CD8-positive, alpha-beta memory T cell (primary cell): Measurements from ENCODE around the gene SHISAL1. TPM values are rescaled to one million over a fixed set of nuclear protein-coding genes. Genes with fewer than 3 reads are reported as not detected.
"Not testable (repeated sequence)": the region's sequence is repeated elsewhere in the genome, so short reads cannot be mapped to it uniquely, and the experiment has no call there.

Experiments
- CTCF ChIA-PET: fragments of 350-600 bp; sonication (Branson Sonifier 250); formaldehyde crosslinking; loops from one replicate; lab custom pipeline; 2021; ENCODE audit warnings: antibody characterized with exemption; lab: Charles Lee
- POLR2A ChIA-PET: fragments of 350-600 bp; sonication (Branson Sonifier 250); formaldehyde crosslinking; loops from one replicate; lab custom pipeline; 2021; ENCODE audit warnings: antibody characterized with exemption; lab: Charles Lee
- DNase-seq, 5 donors: peaks; one replicate each; pipeline versions ENCODE4 v3.0.0 to v3.0.0-alpha.2; 2020 to 2022; ENCODE audit warnings: mixed read lengths in 1 of 5
- H3K27ac ChIP-seq: one replicate; pipeline ENCODE4 v1.7.0; 2013; ENCODE audit warnings: low read depth, mild to moderate bottlenecking, low read length, moderate library complexity
- H3K27me3 ChIP-seq: 2 replicates; pipeline ENCODE4 v1.7.0; 2013; ENCODE audit warnings: low read length, mild to moderate bottlenecking; ENCODE audit not compliant: insufficient read depth, poor library complexity, severe bottlenecking
- H3K36me3 ChIP-seq: 2 replicates; pipeline ENCODE4 v1.7.0; 2013; ENCODE audit warnings: mild to moderate bottlenecking, low read length, moderate library complexity; ENCODE audit not compliant: insufficient read depth
- H3K4me1 ChIP-seq: 2 replicates; pipeline ENCODE4 v1.7.0; 2013; ENCODE audit warnings: mild to moderate bottlenecking, low read length, moderate library complexity; ENCODE audit not compliant: insufficient read depth
- H3K4me3 ChIP-seq: 2 replicates; pipeline ENCODE4 v1.7.0; 2013; ENCODE audit warnings: mild to moderate bottlenecking, low read length
- H3K9me3 ChIP-seq: 2 replicates; pipeline ENCODE4 v1.7.0; 2013; ENCODE audit warnings: mild to moderate bottlenecking, low read length
- H3K27ac Mint-ChIP-seq, 8 donors: one replicate each; pipeline ENCODE4 v1.8.0; 2020 to 2021; ENCODE audit warnings: mixed read lengths in 8 of 8, mild to moderate bottlenecking in 6 of 8, inconsistent platforms in 3 of 8, moderate library complexity in 3 of 8
- H3K27me3 Mint-ChIP-seq, 2 donors: one replicate each; pipeline ENCODE4 v1.8.0; 2020 to 2021; ENCODE audit warnings: mixed read lengths in 2 of 2, mild to moderate bottlenecking in 1 of 2, moderate library complexity in 1 of 2
- H3K36me3 Mint-ChIP-seq, 3 donors: one replicate each; pipeline ENCODE4 v1.8.0; 2020 to 2021; ENCODE audit warnings: mixed read lengths in 3 of 3, inconsistent platforms in 1 of 3, mild to moderate bottlenecking in 1 of 3
- H3K4me1 Mint-ChIP-seq, 3 donors: one replicate each; pipeline ENCODE4 v1.8.0; 2020 to 2021; ENCODE audit warnings: mixed read lengths in 3 of 3, inconsistent platforms in 1 of 3, mild to moderate bottlenecking in 1 of 3
- H3K4me3 Mint-ChIP-seq, 7 donors: one replicate each; pipeline ENCODE4 v1.8.0; 2020 to 2021; ENCODE audit warnings: mixed read lengths in 7 of 7, mild to moderate bottlenecking in 6 of 7, moderate library complexity in 4 of 7, inconsistent platforms in 2 of 7
- H3K9me3 Mint-ChIP-seq, 5 donors: one replicate each; pipeline ENCODE4 v1.8.0; 2020 to 2022; ENCODE audit warnings: mixed read lengths in 5 of 5, mild to moderate bottlenecking in 3 of 5, moderate library complexity in 2 of 5, inconsistent platforms in 1 of 5
- polyA plus RNA-seq: library from polyadenylated mRNA; unstranded; fragments of 300-500 nt; fragmentation: Illumina TruSeq; gene quantifications from one replicate; pipeline ENCODE4 v1.2.3, GENCODE V29; 2021
- total RNA-seq, 2 experiments: library from RNA; stranded (reverse); gene quantifications; one replicate each; pipeline ENCODE4 v1.2.3, GENCODE V29; 2021

Gene SHISAL1
- total and polyA plus RNA-seq, 3 experiments from 2014 or later: not detected

DNA sequence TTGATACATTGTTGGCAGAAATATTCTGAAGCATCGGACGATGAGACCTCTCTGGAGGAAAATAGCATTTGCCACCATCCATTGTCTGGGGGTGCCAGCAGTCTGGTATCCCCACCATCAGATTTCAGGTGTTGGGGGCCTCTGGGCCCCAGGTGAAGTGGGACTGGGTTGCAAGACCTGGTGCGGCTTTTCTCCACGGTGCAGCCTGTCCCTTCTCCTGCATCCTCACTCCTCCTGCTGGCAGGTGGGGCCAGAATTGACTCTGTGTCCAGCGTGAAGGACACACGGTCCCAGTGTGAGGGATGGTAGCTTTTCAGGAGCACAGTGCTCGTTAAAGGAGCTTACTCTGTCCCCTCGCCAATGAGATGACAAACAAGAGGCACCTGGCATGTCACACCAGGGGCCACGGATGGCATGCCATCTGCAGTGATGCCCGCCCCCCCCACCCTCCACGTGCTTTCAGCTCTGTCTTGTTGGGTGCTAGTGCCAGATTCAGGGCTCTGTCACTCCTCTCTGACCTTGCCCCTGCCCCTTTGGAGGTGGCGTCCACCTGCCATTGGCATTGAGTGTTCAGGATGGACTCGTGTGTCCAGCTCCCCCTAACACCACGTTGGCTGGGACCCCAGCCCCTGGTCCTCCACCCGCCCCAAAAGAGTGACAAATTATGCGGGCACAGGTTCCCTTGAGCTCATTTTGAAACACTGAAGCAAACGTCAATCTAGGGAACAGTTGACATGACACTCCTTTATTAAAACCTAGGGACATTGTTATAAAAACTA lies 69.6 kb downstream of the SHISAL1 start:
- no peaks in the 10 kb centered on the region for H3K4me1 Mint-ChIP-seq
- H3K36me3 Mint-ChIP-seq: peaks cover 0 to 6% (median 0%) of the 10 kb centered on the region in 3 donors
- CTCF ChIA-PET: no interaction called here
- Histone ChIP-seq H3K4me3 (no peak overlapping the region), H3K9me3 (no peaks in the 10 kb centered on the region), H3K27me3 (no peaks in the 10 kb centered on the region), H3K36me3 (no peaks in the 10 kb centered on the region), H3K27ac (no peak overlapping the region), H3K4me1 (no peaks in the 10 kb centered on the region)
- H3K9me3 Mint-ChIP-seq: no peaks in the 10 kb centered on the region
- no peak overlapping the region for H3K4me3 Mint-ChIP-seq
- no peak for DNase-seq
- POLR2A ChIA-PET: no interaction called here
- H3K27me3 Mint-ChIP-seq: peaks cover 10 to 64% of the 10 kb centered on the region in 2 donors
- no peak overlapping the region for H3K27ac Mint-ChIP-seq

GRCh38 chr22:44241121-44241520 lies 71.6 kb downstream of the SHISAL1 start:
- H3K4me1 ChIP-seq, POLR2A ChIA-PET, CTCF ChIA-PET, H3K27me3 ChIP-seq, H3K9me3 Mint-ChIP-seq, H3K4me1 Mint-ChIP-seq, H3K4me3 Mint-ChIP-seq, H3K27ac ChIP-seq, DNase-seq, H3K36me3 Mint-ChIP-seq, H3K36me3 ChIP-seq, H3K27ac Mint-ChIP-seq, H3K4me3 ChIP-seq, H3K9me3 ChIP-seq: not testable (repeated sequence)
- peaks cover 9 to 70% of the 10 kb centered on the region in 2 donors for H3K27me3 Mint-ChIP-seq

GRCh38 chr22:44237290-44237689 lies 75.5 kb downstream of the SHISAL1 start:
- no peaks in the 10 kb centered on the region for H3K4me1 ChIP-seq
- Mint-ChIP-seq H3K9me3 (no peaks in the 10 kb centered on the region), H3K27ac (no peak overlapping the region), H3K4me1 (no peaks in the 10 kb centered on the region), H3K36me3 (peaks cover 0 to 4% (median 0%) of the 10 kb centered on the region in 3 donors), H3K4me3 (no peak overlapping the region), H3K27me3 (peaks cover 0 to 39% of the 10 kb centered on the region in 2 donors)
- ChIA-PET CTCF (no interaction called here), POLR2A (no interaction called here)
- no peaks in the 10 kb centered on the region for H3K9me3 ChIP-seq
- no peaks in the 10 kb centered on the region for H3K36me3 ChIP-seq
- H3K4me3 ChIP-seq: no peak overlapping the region
- no peak for DNase-seq
- H3K27ac ChIP-seq: no peak overlapping the region
- H3K27me3 ChIP-seq: no peaks in the 10 kb centered on the region

- H3K27me3 ChIP-seq, H3K9me3 Mint-ChIP-seq, CTCF ChIA-PET, H3K9me3 ChIP-seq, DNase-seq, H3K4me3 Mint-ChIP-seq, H3K27ac ChIP-seq, H3K36me3 Mint-ChIP-seq, POLR2A ChIA-PET, H3K4me3 ChIP-seq, H3K4me1 ChIP-seq, H3K36me3 ChIP-seq, H3K27ac Mint-ChIP-seq, H3K4me1 Mint-ChIP-seq: not testable (repeated sequence)
- peaks cover 2 to 23% of the 10 kb centered on the region in 2 donors for H3K27me3 Mint-ChIP-seq
These were observed 78.4 kb downstream of the SHISAL1 start for GRCh38 chr22:44234372-44234771.

GRCh38 chr22:44231233-44231632 lies 81.5 kb downstream of the SHISAL1 start:
- Mint-ChIP-seq H3K27me3 (peaks cover 12 to 18% of the 10 kb centered on the region in 2 donors), H3K4me3 (no peak overlapping the region), H3K36me3 (peaks cover 0 to 6% (median 0%) of the 10 kb centered on the region in 3 donors), H3K4me1 (no peaks in the 10 kb centered on the region), H3K27ac (no peak overlapping the region), H3K9me3 (peaks cover 4 to 18% (median 13%) of the 10 kb centered on the region in 5 donors)
- H3K36me3 ChIP-seq: no peaks in the 10 kb centered on the region
- H3K27ac ChIP-seq: no peak overlapping the region
- DNase-seq: no peak
- CTCF ChIA-PET: no interaction called here
- POLR2A ChIA-PET: no interaction called here
- H3K27me3 ChIP-seq: no peaks in the 10 kb centered on the region
- H3K4me3 ChIP-seq: no peak overlapping the region
- H3K4me1 ChIP-seq: no peaks in the 10 kb centered on the region
- H3K9me3 ChIP-seq: no peaks in the 10 kb centered on the region

- no peak overlapping the region for H3K4me3 Mint-ChIP-seq
- H3K4me1 Mint-ChIP-seq: no peaks in the 10 kb centered on the region
These were observed 82.9 kb downstream of the SHISAL1 start for GRCh38 chr22:44229809-44230208.

DNA sequence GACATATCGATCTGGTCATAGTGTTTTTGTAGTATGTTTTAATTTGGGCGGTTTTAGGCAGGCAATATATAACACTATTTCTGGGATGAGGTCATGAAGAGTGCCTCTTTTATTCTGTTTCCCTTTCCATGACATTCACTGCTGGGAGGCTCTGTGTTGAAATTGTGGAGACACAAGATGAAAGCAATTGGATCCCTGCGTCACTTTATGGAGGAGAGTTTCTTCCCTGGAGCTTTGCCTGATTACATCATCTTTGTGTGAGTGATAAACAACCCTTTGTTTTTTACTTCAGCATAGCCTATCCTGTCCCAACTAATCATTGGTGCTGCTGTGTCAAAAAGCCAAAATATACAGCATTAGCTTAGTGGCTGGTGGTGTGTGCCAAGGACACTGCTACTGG lies 83.4 kb downstream of the SHISAL1 start:
- H3K4me3 Mint-ChIP-seq: no peak overlapping the region
- no peaks in the 10 kb centered on the region for H3K4me1 ChIP-seq
- DNase-seq: no peak
- H3K27ac Mint-ChIP-seq: no peak overlapping the region
- H3K36me3 ChIP-seq: no peaks in the 10 kb centered on the region
- peaks cover 4 to 18% (median 13%) of the 10 kb centered on the region in 5 donors for H3K9me3 Mint-ChIP-seq
- no peaks in the 10 kb centered on the region for H3K27me3 ChIP-seq
- ChIA-PET POLR2A (no interaction called here), CTCF (no interaction called here)
- H3K4me1 Mint-ChIP-seq: no peaks in the 10 kb centered on the region
- no peak overlapping the region for H3K27ac ChIP-seq
- H3K9me3 ChIP-seq: no peaks in the 10 kb centered on the region
- H3K4me3 ChIP-seq: no peak overlapping the region
- H3K27me3 Mint-ChIP-seq: peaks cover 21 to 29% of the 10 kb centered on the region in 2 donors
- H3K36me3 Mint-ChIP-seq: peaks cover 0 to 6% (median 0%) of the 10 kb centered on the region in 3 donors

More at GRCh38 chr22:44229809-44230208, 82.9 kb downstream of the SHISAL1 start:
- H3K9me3 ChIP-seq: no peaks in the 10 kb centered on the region
- POLR2A ChIA-PET: no interaction called here
- peaks cover 0 to 6% (median 0%) of the 10 kb centered on the region in 3 donors for H3K36me3 Mint-ChIP-seq
- peaks cover 4 to 18% (median 13%) of the 10 kb centered on the region in 5 donors for H3K9me3 Mint-ChIP-seq
- H3K4me3 ChIP-seq: no peak overlapping the region
- no peaks in the 10 kb centered on the region for H3K27me3 ChIP-seq
- H3K27ac ChIP-seq: no peak overlapping the region
- peaks cover 21 to 29% of the 10 kb centered on the region in 2 donors for H3K27me3 Mint-ChIP-seq
- CTCF ChIA-PET: no interaction called here
- H3K27ac Mint-ChIP-seq: no peak overlapping the region
- H3K36me3 ChIP-seq: no peaks in the 10 kb centered on the region
- no peak for DNase-seq
- H3K4me1 ChIP-seq: no peaks in the 10 kb centered on the region

DNA sequence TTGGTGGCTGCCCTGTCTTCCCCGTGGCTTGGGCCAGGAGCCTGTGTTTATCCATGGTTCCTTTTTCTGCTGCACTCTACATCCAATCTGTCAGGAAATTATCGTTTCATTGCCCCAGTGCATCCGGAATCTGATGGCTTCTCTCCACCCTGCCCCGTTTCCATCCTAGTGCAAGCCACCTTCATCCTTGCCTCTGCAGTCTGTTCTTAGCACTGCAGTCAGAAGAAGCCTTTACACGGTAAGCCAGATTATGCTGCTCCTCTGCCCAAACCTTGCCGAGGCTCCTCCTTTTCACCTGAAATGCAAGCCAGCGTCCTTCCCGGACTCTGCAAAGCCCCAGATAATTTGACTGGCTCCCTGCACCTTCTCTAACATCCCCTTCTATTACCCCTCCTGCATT lies 86.9 kb downstream of the SHISAL1 start:
- no peak overlapping the region for H3K4me3 Mint-ChIP-seq
- Histone ChIP-seq H3K9me3 (no peaks in the 10 kb centered on the region), H3K27ac (no peak overlapping the region), H3K4me3 (no peak overlapping the region), H3K27me3 (no peaks in the 10 kb centered on the region), H3K36me3 (no peaks in the 10 kb centered on the region), H3K4me1 (no peaks in the 10 kb centered on the region)
- DNase-seq: no peak
- no peaks in the 10 kb centered on the region for H3K4me1 Mint-ChIP-seq
- peaks cover 4 to 18% (median 13%) of the 10 kb centered on the region in 5 donors for H3K9me3 Mint-ChIP-seq
- no peak overlapping the region for H3K27ac Mint-ChIP-seq
- H3K27me3 Mint-ChIP-seq: peaks cover 25 to 29% of the 10 kb centered on the region in 2 donors
- H3K36me3 Mint-ChIP-seq: peaks cover 0 to 6% (median 0%) of the 10 kb centered on the region in 3 donors
- ChIA-PET POLR2A (no interaction called here), CTCF (no interaction called here)
